Activated CD4-positive, alpha-beta memory T cell treated with anti-CD3 and anti-CD28 coated beads, Interleukin-2, amount 10 ng/mL, durations not matched to agents 7 days and 5 days (primary cell): ENCODE data around the gene SCD5. TPM values are rescaled to one million over a fixed set of nuclear protein-coding genes. Genes with fewer than 3 reads are reported as not detected.

ENCODE experiments used
- CTCF ChIA-PET: fragments of 350-600 bp; sonication (Branson Sonifier 250); formaldehyde crosslinking; loops from one replicate; lab custom pipeline; 2021; ENCODE audit warnings: antibody characterized with exemption, inconsistent platforms; lab: Charles Lee
- POLR2A ChIA-PET: fragments of 350-600 bp; sonication (Branson Sonifier 250); formaldehyde crosslinking; loops from one replicate; lab custom pipeline; 2021; ENCODE audit warnings: antibody characterized with exemption; lab: Charles Lee
- DNase-seq: peaks from one replicate; pipeline ENCODE4 v3.0.0-alpha.2; 2020
- H3K27ac Mint-ChIP-seq: one replicate; pipeline ENCODE4 v1.8.0; 2021; ENCODE audit warnings: mild to moderate bottlenecking, mixed read lengths
- H3K27me3 Mint-ChIP-seq: one replicate; pipeline ENCODE4 v1.8.0; 2021; ENCODE audit warnings: mixed read lengths
- H3K36me3 Mint-ChIP-seq: one replicate; pipeline ENCODE4 v1.8.0; 2021; ENCODE audit warnings: low read depth, mixed read lengths
- H3K4me1 Mint-ChIP-seq: one replicate; pipeline ENCODE4 v1.8.0; 2021; ENCODE audit warnings: mixed read lengths
- H3K4me3 Mint-ChIP-seq: one replicate; pipeline ENCODE4 v1.8.0; 2021; ENCODE audit warnings: mild to moderate bottlenecking, mixed read lengths
- H3K9me3 Mint-ChIP-seq: one replicate; pipeline ENCODE4 v1.8.0; 2021; ENCODE audit warnings: mixed read lengths
- total RNA-seq, 2 experiments: library from RNA; stranded (reverse); gene quantifications; one replicate each; pipeline ENCODE4 v1.2.3, GENCODE V29; 2021

SCD5 gene
- total RNA-seq, 2 experiments from 2014 or later = 0.20 to 0.45 TPM

DNA sequence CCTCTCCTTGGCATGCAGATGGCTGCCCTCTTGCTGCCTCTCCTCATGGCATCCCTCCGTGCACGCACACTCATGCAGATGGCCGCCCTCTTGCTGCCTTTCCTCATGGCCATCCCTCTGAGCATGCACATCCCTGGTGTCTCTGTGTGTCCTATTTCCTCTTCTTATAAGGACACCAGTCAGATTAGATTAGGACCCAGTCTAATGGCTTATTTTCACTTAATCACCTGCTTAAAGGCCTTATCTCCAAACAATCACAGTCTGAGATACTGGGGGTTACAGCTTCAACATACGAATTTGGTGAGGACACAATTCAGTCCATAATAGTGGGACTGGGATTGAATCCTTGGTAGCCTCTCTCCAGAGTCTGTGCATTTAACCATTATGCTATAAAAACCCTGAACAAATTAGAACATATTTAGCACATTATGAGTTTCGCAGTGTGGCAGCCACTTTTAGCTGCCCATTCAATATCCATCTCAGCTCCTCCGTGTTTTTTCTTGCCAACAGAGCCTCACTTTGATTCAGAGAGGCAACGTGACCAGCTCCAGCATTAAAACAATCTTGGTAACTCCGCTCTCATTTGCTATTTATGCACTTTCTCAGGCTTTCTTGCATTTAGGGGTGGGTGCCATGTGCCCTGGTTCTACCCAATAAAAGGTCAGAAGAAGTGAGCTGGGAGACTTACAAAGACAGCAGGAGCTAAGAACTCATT lies 210.6 kb downstream of the SCD5 start:
- POLR2A ChIA-PET = no interaction called here
- H3K27me3 Mint-ChIP-seq = peaks cover 17% of the 10 kb centered on the region
- CTCF ChIA-PET = no interaction called here
- no peak overlapping the region for H3K4me3 Mint-ChIP-seq
- no peaks in the 10 kb centered on the region for H3K9me3 Mint-ChIP-seq
- no peaks in the 10 kb centered on the region for H3K36me3 Mint-ChIP-seq
- H3K27ac Mint-ChIP-seq = no peak overlapping the region
- H3K4me1 Mint-ChIP-seq = no peaks in the 10 kb centered on the region
- DNase-seq = no peak

DNA sequence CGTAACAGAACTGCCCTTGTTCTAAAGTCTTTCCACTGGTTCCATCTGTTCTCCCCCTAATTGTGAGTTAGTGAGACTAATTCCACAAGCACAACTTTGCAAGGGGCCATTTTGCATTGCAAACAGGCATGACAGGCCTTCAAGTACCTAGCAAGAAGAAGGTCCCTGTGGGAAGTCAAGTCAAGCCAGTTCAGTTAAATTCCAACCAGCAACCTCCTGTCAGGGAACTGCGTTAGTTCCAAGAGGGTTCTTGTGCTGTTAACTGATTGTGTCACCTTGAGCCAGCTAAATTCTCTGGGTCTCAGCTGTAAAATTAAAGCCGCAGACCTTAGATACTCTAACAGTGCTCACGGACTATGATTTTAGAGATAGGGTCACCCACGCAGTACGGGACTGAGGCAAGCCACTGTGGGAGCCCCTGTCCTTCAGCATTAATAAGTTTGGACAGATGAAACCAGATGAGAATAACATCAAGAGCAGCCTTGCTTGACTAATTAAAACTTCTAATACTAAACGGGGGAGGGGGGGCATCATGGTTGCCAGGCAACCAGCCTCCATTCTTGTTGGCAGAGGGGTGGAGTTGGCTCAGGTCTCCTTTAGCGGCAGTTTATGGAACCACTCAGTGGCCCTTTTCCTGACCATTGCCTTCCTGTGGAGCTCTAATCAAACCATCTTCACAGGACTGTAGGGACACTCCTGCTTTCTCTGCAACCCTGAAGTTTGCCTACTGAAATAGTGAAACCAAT lies 212.7 kb downstream of the SCD5 start:
- no peak overlapping the region for H3K27ac Mint-ChIP-seq
- no peak overlapping the region for H3K4me3 Mint-ChIP-seq
- no peaks in the 10 kb centered on the region for H3K36me3 Mint-ChIP-seq
- DNase-seq = no peak
- H3K4me1 Mint-ChIP-seq = no peaks in the 10 kb centered on the region
- POLR2A ChIA-PET = no interaction called here
- H3K27me3 Mint-ChIP-seq = peaks cover 10% of the 10 kb centered on the region
- CTCF ChIA-PET = no interaction called here
- H3K9me3 Mint-ChIP-seq = no peaks in the 10 kb centered on the region

DNA sequence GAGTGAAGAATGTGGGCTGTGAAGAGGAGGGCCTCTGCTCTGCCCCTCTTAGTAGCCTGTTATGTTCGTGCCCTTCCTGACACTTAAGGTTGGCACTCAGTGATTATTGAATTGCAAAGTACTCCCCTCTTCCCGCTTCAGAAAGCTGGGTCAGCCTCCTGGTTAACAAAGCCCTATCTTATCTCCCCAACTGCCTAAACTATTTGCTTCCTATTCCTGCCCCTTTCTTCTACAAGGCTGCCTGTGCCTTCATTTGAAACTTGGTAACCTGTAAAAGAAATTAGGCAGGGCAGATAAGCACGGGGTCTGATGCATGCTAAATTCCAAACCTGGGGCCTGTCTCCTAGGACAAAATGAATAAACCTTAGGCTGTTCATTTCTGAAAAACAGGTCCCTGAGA lies 213.7 kb downstream of the SCD5 start:
- no peaks in the 10 kb centered on the region for H3K36me3 Mint-ChIP-seq
- H3K27me3 Mint-ChIP-seq = peaks cover 10% of the 10 kb centered on the region
- no peaks in the 10 kb centered on the region for H3K4me1 Mint-ChIP-seq
- ChIA-PET POLR2A (no interaction called here), CTCF (no interaction called here)
- no peak overlapping the region for H3K27ac Mint-ChIP-seq
- H3K9me3 Mint-ChIP-seq = no peaks in the 10 kb centered on the region
- DNase-seq = no peak
- no peak overlapping the region for H3K4me3 Mint-ChIP-seq

DNA sequence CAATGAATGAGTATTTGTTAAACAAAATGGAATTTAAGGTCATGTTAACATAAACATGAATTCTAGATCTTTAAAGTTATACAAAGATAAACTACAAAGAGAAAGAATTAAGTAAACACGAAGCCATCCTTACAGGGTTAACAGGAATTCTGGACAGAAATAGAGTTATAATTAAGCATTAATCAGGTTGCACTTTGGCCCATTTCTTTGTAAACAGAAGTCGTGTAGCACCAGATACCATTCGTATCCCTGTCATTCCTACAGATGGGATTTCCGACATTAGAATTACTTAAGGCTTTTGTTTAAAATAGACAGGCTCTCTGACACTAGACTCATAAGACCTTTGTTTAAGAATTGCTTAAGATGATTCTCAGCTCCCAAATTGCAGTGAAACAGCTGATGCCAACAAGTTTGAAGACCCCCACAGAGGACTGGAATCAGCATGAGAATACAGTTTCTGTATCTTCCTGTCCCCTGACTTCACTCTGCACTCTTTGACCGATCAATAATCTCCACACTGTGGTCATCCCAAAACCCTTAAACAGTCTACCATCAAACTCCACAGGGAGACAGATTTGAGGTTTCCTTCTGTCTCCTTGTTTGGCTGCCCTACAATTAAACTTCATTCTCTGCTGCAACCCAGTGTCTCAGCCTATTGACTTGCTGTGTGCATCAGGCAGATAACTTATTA lies 214.6 kb downstream of the SCD5 start:
- Mint-ChIP-seq H3K4me3 (no peak overlapping the region), H3K9me3 (no peaks in the 10 kb centered on the region), H3K36me3 (no peaks in the 10 kb centered on the region), H3K27me3 (peaks cover 4% of the 10 kb centered on the region), H3K4me1 (no peaks in the 10 kb centered on the region), H3K27ac (no peak overlapping the region)
- DNase-seq = no peak
- ChIA-PET CTCF (no interaction called here), POLR2A (no interaction called here)

DNA sequence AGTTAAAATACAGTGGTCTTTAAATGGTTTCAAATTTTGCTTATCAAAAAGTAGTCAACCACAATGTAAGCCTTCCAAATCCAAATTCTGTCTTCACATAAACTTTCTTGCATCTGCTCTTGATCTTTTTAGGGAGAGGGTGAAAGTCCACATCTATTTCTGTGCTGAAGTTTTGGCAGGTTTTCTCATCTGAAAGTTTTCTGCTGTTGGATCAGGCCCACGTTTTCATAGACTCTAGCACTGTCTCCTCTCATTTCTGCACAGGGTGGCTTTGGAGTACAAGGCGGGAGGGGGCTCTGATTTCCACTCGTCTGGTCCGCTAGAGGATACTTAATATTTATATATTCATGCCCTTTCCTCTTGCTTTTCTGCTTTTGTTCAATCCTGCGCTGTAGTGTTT lies 218.7 kb downstream of the SCD5 start:
- no peaks in the 10 kb centered on the region for H3K36me3 Mint-ChIP-seq

More for the DNA sequence above, 218.7 kb downstream of the SCD5 start:
- H3K9me3 Mint-ChIP-seq = no peaks in the 10 kb centered on the region
- ChIA-PET POLR2A (no interaction called here), CTCF (no interaction called here)
- H3K4me1 Mint-ChIP-seq = no peaks in the 10 kb centered on the region
- no peak overlapping the region for H3K27ac Mint-ChIP-seq
- DNase-seq = no peak
- no peak overlapping the region for H3K4me3 Mint-ChIP-seq
- H3K27me3 Mint-ChIP-seq = peaks cover 20% of the 10 kb centered on the region

Other genes starting within 250 kb of the SCD5 start
- not detected for gene TMEM150C, start 236.8 kb downstream of the SCD5 start, total RNA-seq
- gene SEC31A, start 92.4 kb upstream of the SCD5 start, total RNA-seq = 100 to 1,000 TPM; 102 to 108 TPM
- 1 to 10 TPM; 2.0 to 2.4 TPM for gene THAP9, start 101.9 kb upstream of the SCD5 start, total RNA-seq
- 10 to 100 TPM; 34.6 to 36.9 TPM for gene LIN54, start 212.0 kb upstream of the SCD5 start, total RNA-seq
- gene COPS4, start 236.4 kb upstream of the SCD5 start, total RNA-seq = 10 to 100 TPM; 30.9 to 32.8 TPM